ENCODE measurements around the gene BMF. TPM values are rescaled to one million over a fixed set of nuclear protein-coding genes. Genes with fewer than 3 reads are reported as not detected.

Gene BMF
- total RNA-seq, 2 donors from 2014 or later, result 4.3 to 16.1 TPM

GRCh38 chr15:40106203-40107161, 2.2 kb downstream of the BMF start:
- Histone ChIP-seq H3K27me3 (no peaks in the 10 kb centered on the region), H3K27ac (peak overlapping the region; percentile 84 to 97 (median 93)), H3K4me1 (peaks cover 77% of the 10 kb centered on the region), H3K36me3 (replicated peaks in 1 of 2; ENCODE audit: insufficient read depth in 1 of 2, low read depth in 2 of 2) (no peaks in the 10 kb centered on the region), H3K4me3 (no peak overlapping the region), H3K9me3 (no peaks in the 10 kb centered on the region)
- 20 to 34% methylated on average over 6 to 8 of the region's 8 CpGs for WGBS, 2 donors
- intact Hi-C loops (cut with DNase I), result no loop called here
- ATAC-seq (peak; percentile 47), DNase-seq (peak; percentile 88 to 94 (median 92))
- TF ChIP-seq POLR2A (IDR thresholded peaks at IDR 0.05), result peak; percentile 59 to 88 (median 84)
- TF ChIP-seq, protein P1, sequence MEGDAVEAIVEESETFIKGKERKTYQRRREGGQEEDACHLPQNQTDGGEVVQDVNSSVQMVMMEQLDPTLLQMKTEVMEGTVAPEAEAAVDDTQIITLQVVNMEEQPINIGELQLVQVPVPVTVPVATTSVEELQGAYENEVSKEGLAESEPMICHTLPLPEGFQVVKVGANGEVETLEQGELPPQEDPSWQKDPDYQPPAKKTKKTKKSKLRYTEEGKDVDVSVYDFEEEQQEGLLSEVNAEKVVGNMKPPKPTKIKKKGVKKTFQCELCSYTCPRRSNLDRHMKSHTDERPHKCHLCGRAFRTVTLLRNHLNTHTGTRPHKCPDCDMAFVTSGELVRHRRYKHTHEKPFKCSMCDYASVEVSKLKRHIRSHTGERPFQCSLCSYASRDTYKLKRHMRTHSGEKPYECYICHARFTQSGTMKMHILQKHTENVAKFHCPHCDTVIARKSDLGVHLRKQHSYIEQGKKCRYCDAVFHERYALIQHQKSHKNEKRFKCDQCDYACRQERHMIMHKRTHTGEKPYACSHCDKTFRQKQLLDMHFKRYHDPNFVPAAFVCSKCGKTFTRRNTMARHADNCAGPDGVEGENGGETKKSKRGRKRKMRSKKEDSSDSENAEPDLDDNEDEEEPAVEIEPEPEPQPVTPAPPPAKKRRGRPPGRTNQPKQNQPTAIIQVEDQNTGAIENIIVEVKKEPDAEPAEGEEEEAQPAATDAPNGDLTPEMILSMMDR (IDR thresholded peaks at IDR 0.05), result peak in 4 of 7 experiments; percentile 3 to 39 (median 8)

DNA sequence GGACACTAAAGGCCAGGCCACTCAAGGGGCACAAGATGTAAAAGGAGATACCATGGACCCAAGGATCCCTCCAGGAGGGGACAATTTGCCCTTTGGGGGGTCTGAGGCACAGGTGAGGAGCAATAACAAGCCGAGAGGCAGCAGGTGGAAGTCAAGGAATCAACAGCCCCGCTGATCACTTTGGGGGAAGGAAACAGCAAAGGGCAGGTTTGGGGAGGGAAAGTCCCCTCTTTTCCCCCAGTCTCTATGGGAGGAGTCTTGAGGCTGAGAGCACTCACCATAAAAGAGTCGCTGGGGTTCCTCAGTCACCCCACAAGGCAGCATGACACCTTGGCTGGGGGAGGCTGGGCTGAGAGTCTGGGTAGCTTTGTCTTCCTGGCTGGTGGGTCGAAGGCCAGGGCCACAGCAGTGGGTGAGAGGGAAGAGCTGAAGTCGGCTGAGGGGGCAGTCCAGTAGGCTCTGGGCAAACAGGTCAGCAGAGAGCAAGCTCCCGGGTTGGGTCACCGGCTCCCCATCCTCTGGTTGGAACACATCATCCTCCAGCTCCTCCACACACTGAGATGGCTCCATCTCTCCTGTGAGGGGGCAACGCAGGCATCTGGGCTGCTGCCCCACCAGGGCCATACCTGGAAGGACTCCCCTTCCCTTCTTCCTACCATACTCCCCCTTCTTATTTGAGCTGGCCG, 3.0 kb downstream of the BMF start:
- Histone ChIP-seq H3K4me1 (peaks cover 85% of the 10 kb centered on the region), H3K9me3 (no peaks in the 10 kb centered on the region), H3K27ac (peak overlapping the region; percentile 84 to 97 (median 93)), H3K36me3 (replicated peaks in 1 of 2; ENCODE audit: insufficient read depth in 1 of 2, low read depth in 2 of 2) (no peaks in the 10 kb centered on the region), H3K27me3 (no peaks in the 10 kb centered on the region), H3K4me3 (no peak overlapping the region)
- TF ChIP-seq, protein P1 (IDR thresholded peaks at IDR 0.05), result no peak
- 73 to 83% methylated on average over 8 to 9 of the region's 9 CpGs for WGBS, 2 donors
- DNase-seq (no peak), ATAC-seq (no peak)
- intact Hi-C loops (cut with DNase I), result no loop called here

DNA sequence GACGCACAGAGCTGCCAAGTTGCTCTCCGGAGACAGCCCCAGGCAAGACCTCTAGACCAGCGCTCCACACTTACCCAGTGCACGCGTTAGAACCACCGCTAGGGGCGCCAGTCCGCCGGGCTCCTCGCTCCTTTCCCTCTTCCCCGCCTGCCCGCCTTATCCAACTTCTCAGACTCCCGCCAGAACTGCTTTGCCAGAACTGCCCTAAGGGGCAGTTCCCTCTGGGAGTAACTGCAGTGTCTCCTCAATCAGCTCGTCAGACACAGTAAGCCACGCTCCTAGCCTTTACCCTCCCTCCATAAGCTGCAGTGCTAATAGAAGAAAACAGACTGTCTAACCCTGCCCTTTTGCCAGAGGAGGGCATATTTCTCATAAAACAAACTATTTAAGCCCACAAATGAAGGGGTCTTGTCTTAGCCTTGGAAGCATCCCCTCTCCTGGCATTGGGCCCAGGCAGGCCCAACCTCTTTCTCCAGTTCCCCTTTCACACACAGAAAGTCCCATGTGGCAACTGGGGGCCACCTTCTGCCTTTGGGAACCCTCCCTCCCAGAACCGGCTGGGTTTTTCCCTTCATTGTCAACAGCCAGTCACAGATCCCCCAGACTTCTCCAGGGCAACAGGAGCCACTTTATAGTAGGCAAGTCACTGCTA, 3.7 kb downstream of the BMF start:
- H3K4me3 ChIP-seq, result no peak overlapping the region
- ATAC-seq, result peak; percentile 15
- H3K9me3 ChIP-seq, result no peaks in the 10 kb centered on the region
- H3K27me3 ChIP-seq, result no peaks in the 10 kb centered on the region
- no peaks in the 10 kb centered on the region for H3K36me3 ChIP-seq (replicated peaks in 1 of 2; ENCODE audit: insufficient read depth in 1 of 2, low read depth in 2 of 2)
- WGBS, 2 donors, result 3 to 4% methylated on average over 16 of the region's 16 CpGs
- intact Hi-C loops (cut with DNase I), result no loop called here
- peak; percentile 90 to 93 (median 92) for DNase-seq
- H3K27ac ChIP-seq, result peak overlapping the region; percentile 84 to 97 (median 93)
- H3K4me1 ChIP-seq, result peaks cover 91% of the 10 kb centered on the region
- no peak for TF ChIP-seq POLR2A (IDR thresholded peaks at IDR 0.05)
- TF ChIP-seq, protein P1 (IDR thresholded peaks at IDR 0.05), result peak; percentile 88 to 96 (median 93)

GRCh38 chr15:40104296-40104864, 4.3 kb downstream of the BMF start:
- no peaks in the 10 kb centered on the region for H3K27me3 ChIP-seq
- no peaks in the 10 kb centered on the region for H3K9me3 ChIP-seq
- DNase-seq, result no peak
- ATAC-seq, result no peak
- H3K36me3 ChIP-seq (replicated peaks in 1 of 2; ENCODE audit: insufficient read depth in 1 of 2, low read depth in 2 of 2), result no peaks in the 10 kb centered on the region
- intact Hi-C loops (cut with DNase I), result no loop called here
- TF ChIP-seq, protein P1 (IDR thresholded peaks at IDR 0.05), result no peak
- no peak for TF ChIP-seq POLR2A (IDR thresholded peaks at IDR 0.05)
- peak overlapping the region in 3 of 4 donors; percentile 84 to 93 (median 93) for H3K27ac ChIP-seq
- WGBS, 2 donors, result 46 to 52% methylated on average over 8 of the region's 8 CpGs
- no peak overlapping the region for H3K4me3 ChIP-seq
- H3K4me1 ChIP-seq, result peaks cover 93% of the 10 kb centered on the region

Measured in body of pancreas (tissue), 4 donors.